Astrocyte of the cerebellum (primary cell): ENCODE results near the gene GRID1.

ENCODE experiments used
- DNase-seq: peaks from one replicate; pipeline ENCODE4 v3.0.0-alpha.2; 2011; ENCODE audit warnings: low read depth
- H3K4me3 ChIP-seq: 2 replicates; pipeline ENCODE4 v1.5.1; 2011; ENCODE audit warnings: mild to moderate bottlenecking, low read depth, low read length, moderate library complexity
- CTCF ChIP-seq: IDR thresholded peaks from 2 replicates; pipeline ENCODE4 v1.5.1; 2012; ENCODE audit warnings: low read length, low read depth, moderate library complexity, mild to moderate bottlenecking; ENCODE audit errors: missing control alignments
- in situ Hi-C: cut with HindIII; loops from 2 replicates; pipeline ENCODE4 v1.10.0; 2017; ENCODE audit warnings: low sequenced_read_pairs

GRID1 gene

GRCh38 chr10:86013568-86013967 is 353.0 kb downstream of the GRID1 start:
- no peak for DNase-seq
- no peak overlapping the region for H3K4me3 ChIP-seq
- in situ Hi-C loops, result no loop called here
- no peak for TF ChIP-seq CTCF

GRCh38 chr10:86007171-86007570 is 359.4 kb downstream of the GRID1 start:
- no peak overlapping the region for H3K4me3 ChIP-seq
- no peak for TF ChIP-seq CTCF
- no peak for DNase-seq
- in situ Hi-C loops, result no loop called here

GRCh38 chr10:86004337-86004736 is 362.3 kb downstream of the GRID1 start:
- TF ChIP-seq CTCF, result no peak
- DNase-seq, result no peak
- no peak overlapping the region for H3K4me3 ChIP-seq
- in situ Hi-C loops, result no loop called here

GRCh38 chr10:86003201-86003621 is 363.4 kb downstream of the GRID1 start:
- DNase-seq, result no peak
- in situ Hi-C loops, result no loop called here
- no peak for TF ChIP-seq CTCF
- no peak overlapping the region for H3K4me3 ChIP-seq

GRCh38 chr10:86001521-86001920 is 365.1 kb downstream of the GRID1 start:
- TF ChIP-seq CTCF, result no peak
- H3K4me3 ChIP-seq, result no peak overlapping the region
- DNase-seq, result no peak
- in situ Hi-C loops, result no loop called here

GRCh38 chr10:85997544-85997943 is 369.1 kb downstream of the GRID1 start:
- no peak overlapping the region for H3K4me3 ChIP-seq
- in situ Hi-C loops, result no loop called here
- no peak for TF ChIP-seq CTCF
- no peak for DNase-seq

- no peak for DNase-seq
- in situ Hi-C loops, result no loop called here
- H3K4me3 ChIP-seq, result no peak overlapping the region
- peak; percentile 24 for TF ChIP-seq CTCF
Measured at GRCh38 chr10:85995791-85996190, 370.8 kb downstream of the GRID1 start.
